A549 (cell line): Measurements from ENCODE around the gene LINGO3. TPM values are rescaled to one million over a fixed set of nuclear protein-coding genes. Genes with fewer than 3 reads are reported as not detected.
A peak's percentile ranks its signal among the peaks of the same experiment; 100 is the strongest.

ENCODE experiments used
- ATAC-seq, 2 experiments: fragments of 200-7000 bp in 1 of 2; fragments of >200 bp in 1 of 2; cut with Nextera tagmentation in 1 of 2; cut with Tn5 transposase in 1 of 2; 3 replicates each; pipeline versions ENCODE4 v1.8.0 to v1.9.1; 2018 to 2020; ENCODE audit warnings: mild to moderate bottlenecking in 1 of 2, moderate library complexity in 1 of 2
- CTCF ChIA-PET: fragments of 300-600 bp; sonication (Branson Sonifier 250); formaldehyde crosslinking; extraction: SDS; loops from one replicate; lab custom pipeline; 2021; ENCODE audit warnings: antibody characterized with exemption, inconsistent platforms; lab: Yijun Ruan, JAX
- POLR2A ChIA-PET: fragments of 350-600 bp; formaldehyde crosslinking; extraction: SDS; loops from one replicate; lab custom pipeline; 2021; ENCODE audit warnings: antibody characterized with exemption, inconsistent platforms; lab: Yijun Ruan, JAX
- DNase-seq, 2 experiments: peaks; one replicate each; pipeline versions ENCODE4 v3.0.0 to v3.0.0-alpha.2; 2011 to 2016; ENCODE audit warnings: low read depth in 1 of 2, low spot score in 1 of 2
- FAIRE-seq: peaks from 2 replicates; lab custom pipeline; 2011; peaks lifted over from hg19 to GRCh38; lab: Jason Lieb, UNC
- H3K27ac ChIP-seq, 2 experiments: fragments of >200 bp; sonication (Bioruptor Twin); formaldehyde crosslinking; 3 replicates each; pipeline ENCODE4 v1.5.1; 2016 to 2017
- H3K4me1 ChIP-seq: fragments of >200 bp; sonication (Bioruptor Twin); formaldehyde crosslinking; 3 replicates; pipeline ENCODE4 v1.6.1; 2016
- H3K4me2 ChIP-seq: fragments of >200 bp; sonication (Bioruptor Twin); formaldehyde crosslinking; 3 replicates; pipeline ENCODE4 v1.6.1; 2016
- H3K4me3 ChIP-seq: fragments of >200 bp; sonication (Bioruptor Twin); formaldehyde crosslinking; 3 replicates; pipeline ENCODE4 v1.5.1; 2016
- H3K9me3 ChIP-seq: fragments of >200 bp; sonication (Bioruptor Twin); formaldehyde crosslinking; 3 replicates; pipeline ENCODE4 v1.6.1; 2016
- BCL3 ChIP-seq: fragments of >200 bp; sonication (Bioruptor Twin); formaldehyde crosslinking; IDR thresholded peaks from 3 replicates; pipeline ENCODE4 v1.6.1; 2016
- CEBPB ChIP-seq, 2 experiments: fragments of >200 bp in 1 of 2; sonication (Bioruptor Twin) in 1 of 2; formaldehyde crosslinking in 1 of 2; IDR thresholded peaks; 2 replicates each; pipeline ENCODE4 v1.6.1; 2012 to 2016
- FOSL2 ChIP-seq, 2 experiments: fragments of 450-650 bp in 1 of 2; fragments of >200 bp in 1 of 2; sonication (Bioruptor Twin) in 1 of 2; formaldehyde crosslinking; IDR thresholded peaks; 2 replicates each; pipeline versions ENCODE4 v1.5.0 to v1.6.1; 2016 to 2020; ENCODE audit warnings: mild to moderate bottlenecking in 1 of 2, moderate library complexity in 1 of 2
- HDAC2 ChIP-seq: fragments of 200-600 bp; sonication (generic); IDR thresholded peaks from 2 replicates; pipeline ENCODE4 v1.6.1; 2016
- MAFK ChIP-seq: fragments of 450-650 bp; IDR thresholded peaks from 2 replicates; pipeline ENCODE4 v1.6.1; 2014; ENCODE audit not compliant: partially characterized antibody
- NFE2L2 ChIP-seq: fragments of 150-350 bp; conservative IDR thresholded peaks from 2 replicates; pipeline ENCODE4 v1.6.1; 2014; ENCODE audit warnings: low read length
- POLR2AphosphoS2 ChIP-seq: conservative IDR thresholded peaks from 2 replicates; pipeline ENCODE4 v1.6.1; 2012; ENCODE audit warnings: low read length, improper control_type of control experiment, inconsistent platforms
- WGBS: methylation state at CpG from one replicate; pipeline ENCODE4 v1.1.6; 2017; ENCODE audit errors: missing lambda C conversion rate; 5-methylcytosine and 5-hydroxymethylcytosine counted together
- polyA plus RNA-seq, 4 experiments: library from polyadenylated mRNA; depleted of rRNA in 3 of 4; stranded (reverse); fragments of >200 nt; fragmentation: RNase III in 1 of 4; extraction: RNeasy Plus Mini Kit Qiagen cat#74134 plus additional on column Dnase treatment in 1 of 4; gene quantifications; 2 replicates in 3 of 4; 3 replicates in 1 of 4; pipeline ENCODE4 v1.2.3, GENCODE V29; 2011 to 2017

The LINGO3 gene
- polyA plus RNA-seq, 2 of the 4 experiments (the other 2 are of a cell fraction), result not detected

- H3K4me2 ChIP-seq, result peak overlapping the region; percentile 41; the same call in 2 of the 3 replicates
- DNase-seq, result peak in 1 of 2 experiments; percentile 63
- ChIA-PET POLR2A (no interaction called here), CTCF (interaction anchor here (1.1 to 5.1 kb wide), 6 partner anchors 10 to 103 kb away, joined by 4 to 25 read pairs (median 4); partner anchors contain the start of genes AMH and PLEKHJ1)
- no peak for FAIRE-seq
- H3K4me3 ChIP-seq, result no peak overlapping the region
- TF ChIP-seq CEBPB (IDR thresholded peaks at IDR 0.05), result peak in 1 of 2 experiments; percentile 53; a peak in 1 of 4 replicates
- no peak for TF ChIP-seq FOSL2 (IDR thresholded peaks at IDR 0.05)
- TF ChIP-seq FOSL2 (CRISPR knock-in tag; IDR thresholded peaks at IDR 0.05), result 0 out of 2 replicates have a peak, but pooled peaks have one; percentile 15
- 0 out of 2 replicates have a peak, but pooled peaks have one; percentile 19 for TF ChIP-seq NFE2L2
- TF ChIP-seq BCL3, result no peak
- TF ChIP-seq MAFK, result peak; percentile 27
- no peak for TF ChIP-seq POLR2AphosphoS2
- TF ChIP-seq HDAC2, result no peak
- TF ChIP-seq, all 56 proteins: peak for 4
- WGBS, result 61% methylated on average over 5 of the region's 5 CpGs
- Histone ChIP-seq H3K4me1 (peaks cover 9% of the 10 kb centered on the region), H3K9me3 (no peaks in the 10 kb centered on the region), H3K27ac (peak overlapping the region; percentile 56 to 74; a peak in 4 of 6 replicates)
- ATAC-seq, result peak; percentile 60 to 77; a peak in 5 of 6 replicates
Observed at GRCh38 chr19:2259336-2259735, 48.6 kb downstream of the LINGO3 start.

Other genes with a start within 250 kb of the LINGO3 start
- 10.9 and 12.9 TPM in 2 replicates for gene MOB3A, start 211.8 kb downstream of the LINGO3 start, polyA plus RNA-seq (2011; rRNA removed)
- 8.4 to 9.1 TPM (median 8.7 TPM) in 3 replicates for gene MOB3A, start 211.8 kb downstream of the LINGO3 start, polyA plus RNA-seq (2017; fragmentation: RNase III; extraction: RNeasy Plus Mini Kit Qiagen cat#74134 plus additional on column Dnase treatment)
- gene IZUMO4, start 211.2 kb downstream of the LINGO3 start, polyA plus RNA-seq (2011; rRNA removed), result 0.36 and 0.70 TPM in 2 replicates
- 1.0 to 1.8 TPM (median 1.0 TPM) in 3 replicates for gene IZUMO4, start 211.2 kb downstream of the LINGO3 start, polyA plus RNA-seq (2017; fragmentation: RNase III; extraction: RNeasy Plus Mini Kit Qiagen cat#74134 plus additional on column Dnase treatment)
- 44.4 and 64.8 TPM in 2 replicates for gene AP3D1, start 156.6 kb downstream of the LINGO3 start, polyA plus RNA-seq (2011; rRNA removed)
- 61.0 to 67.2 TPM (median 66.9 TPM) in 3 replicates for gene AP3D1, start 156.6 kb downstream of the LINGO3 start, polyA plus RNA-seq (2017; fragmentation: RNase III; extraction: RNeasy Plus Mini Kit Qiagen cat#74134 plus additional on column Dnase treatment)
- gene DOT1L, start 144.2 kb downstream of the LINGO3 start, polyA plus RNA-seq (2011; rRNA removed), result 2.7 and 5.0 TPM in 2 replicates
- 8.3 to 10.2 TPM (median 10.1 TPM) in 3 replicates for gene DOT1L, start 144.2 kb downstream of the LINGO3 start, polyA plus RNA-seq (2017; fragmentation: RNase III; extraction: RNeasy Plus Mini Kit Qiagen cat#74134 plus additional on column Dnase treatment)
- 18.3 and 19.9 TPM in 2 replicates for gene PLEKHJ1, start 71.8 kb downstream of the LINGO3 start, polyA plus RNA-seq (2011; rRNA removed)
- gene PLEKHJ1, start 71.8 kb downstream of the LINGO3 start, polyA plus RNA-seq (2017; fragmentation: RNase III; extraction: RNeasy Plus Mini Kit Qiagen cat#74134 plus additional on column Dnase treatment), result 32.2 to 34.8 TPM (median 33.9 TPM) in 3 replicates
- gene SF3A2, start 71.3 kb downstream of the LINGO3 start, polyA plus RNA-seq (2011; rRNA removed), result 11.9 and 13.5 TPM in 2 replicates
- 62.7 to 73.4 TPM (median 68.2 TPM) in 3 replicates for gene SF3A2, start 71.3 kb downstream of the LINGO3 start, polyA plus RNA-seq (2017; fragmentation: RNase III; extraction: RNeasy Plus Mini Kit Qiagen cat#74134 plus additional on column Dnase treatment)
- 2.8 and 3.0 TPM in 2 replicates for gene AMH, start 58.8 kb downstream of the LINGO3 start, polyA plus RNA-seq (2011; rRNA removed)
- gene AMH, start 58.8 kb downstream of the LINGO3 start, polyA plus RNA-seq (2017; fragmentation: RNase III; extraction: RNeasy Plus Mini Kit Qiagen cat#74134 plus additional on column Dnase treatment), result 12.0 to 13.2 TPM (median 12.7 TPM) in 3 replicates
- gene JSRP1, start 51.7 kb downstream of the LINGO3 start, polyA plus RNA-seq (2011; rRNA removed), result not detected in 2 replicates
- gene JSRP1, start 51.7 kb downstream of the LINGO3 start, polyA plus RNA-seq (2017; fragmentation: RNase III; extraction: RNeasy Plus Mini Kit Qiagen cat#74134 plus additional on column Dnase treatment), result 0.16 to 0.41 TPM (median 0.32 TPM) in 3 replicates
- not detected in 2 replicates for gene PEAK3, start 26.0 kb downstream of the LINGO3 start, polyA plus RNA-seq (2011; rRNA removed)
- not detected in 3 replicates for gene PEAK3, start 26.0 kb downstream of the LINGO3 start, polyA plus RNA-seq (2017; fragmentation: RNase III; extraction: RNeasy Plus Mini Kit Qiagen cat#74134 plus additional on column Dnase treatment)
- gene LSM7, start 20.4 kb upstream of the LINGO3 start, polyA plus RNA-seq (2011; rRNA removed), result 112 and 140 TPM in 2 replicates
- 139 to 170 TPM (median 144 TPM) in 3 replicates for gene LSM7, start 20.4 kb upstream of the LINGO3 start, polyA plus RNA-seq (2017; fragmentation: RNase III; extraction: RNeasy Plus Mini Kit Qiagen cat#74134 plus additional on column Dnase treatment)
- gene SPPL2B, start 20.5 kb upstream of the LINGO3 start, polyA plus RNA-seq (2011; rRNA removed), result 11.3 and 11.4 TPM in 2 replicates
- gene SPPL2B, start 20.5 kb upstream of the LINGO3 start, polyA plus RNA-seq (2017; fragmentation: RNase III; extraction: RNeasy Plus Mini Kit Qiagen cat#74134 plus additional on column Dnase treatment), result 28.6 to 36.8 TPM (median 36.5 TPM) in 3 replicates
- gene TMPRSS9, start 52.1 kb upstream of the LINGO3 start, polyA plus RNA-seq (2011; rRNA removed), result 0.01 TPM in 1 of 2 replicates, not detected in the other
- gene TMPRSS9, start 52.1 kb upstream of the LINGO3 start, polyA plus RNA-seq (2017; fragmentation: RNase III; extraction: RNeasy Plus Mini Kit Qiagen cat#74134 plus additional on column Dnase treatment), result 0.04 TPM in 1 of 3 replicates, not detected in the others
- gene TIMM13, start 119.4 kb upstream of the LINGO3 start, polyA plus RNA-seq (2011; rRNA removed), result 23.9 and 24.7 TPM in 2 replicates
- 73.6 to 85.7 TPM (median 81.2 TPM) in 3 replicates for gene TIMM13, start 119.4 kb upstream of the LINGO3 start, polyA plus RNA-seq (2017; fragmentation: RNase III; extraction: RNeasy Plus Mini Kit Qiagen cat#74134 plus additional on column Dnase treatment)
- gene LMNB2, start 148.8 kb upstream of the LINGO3 start, polyA plus RNA-seq (2011; rRNA removed), result 53.5 and 54.6 TPM in 2 replicates
- 93.6 to 105 TPM (median 97.7 TPM) in 3 replicates for gene LMNB2, start 148.8 kb upstream of the LINGO3 start, polyA plus RNA-seq (2017; fragmentation: RNase III; extraction: RNeasy Plus Mini Kit Qiagen cat#74134 plus additional on column Dnase treatment)
- gene GADD45B, start 168.0 kb upstream of the LINGO3 start, polyA plus RNA-seq (2011; rRNA removed), result 65.3 and 72.5 TPM in 2 replicates
- gene GADD45B, start 168.0 kb upstream of the LINGO3 start, polyA plus RNA-seq (2017; fragmentation: RNase III; extraction: RNeasy Plus Mini Kit Qiagen cat#74134 plus additional on column Dnase treatment), result 38.6 to 42.4 TPM (median 39.9 TPM) in 3 replicates